ENCODE measurements around the gene SLC1A3.

The SLC1A3 gene

DNA sequence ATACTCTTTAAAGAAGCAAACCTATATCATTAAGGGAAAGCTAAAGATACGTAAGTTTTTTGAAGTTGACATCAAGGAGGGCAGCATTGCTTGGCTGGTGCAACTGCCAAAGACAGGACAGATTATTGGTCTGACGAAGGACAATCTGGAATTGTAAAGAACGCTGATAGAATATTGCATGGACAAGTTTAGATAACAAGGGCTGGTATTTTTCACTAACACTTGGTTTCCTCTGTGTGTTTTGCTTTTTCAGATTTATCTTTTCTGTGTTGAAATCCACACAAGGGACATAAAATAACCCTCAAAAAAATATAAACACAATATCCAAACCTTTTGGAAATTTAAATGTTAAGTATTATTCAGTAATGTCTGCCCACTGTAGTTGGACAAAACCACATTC lies 39.7 kb downstream of the SLC1A3 start:
- TF ChIP-seq SIN3A (IDR thresholded peaks at IDR 0.05; ENCODE audit: borderline replicate concordance, insufficient read depth, low read length) (no peak), TAF1 (IDR thresholded peaks at IDR 0.05; ENCODE audit: borderline replicate concordance, insufficient read depth, low read length) (no peak)

DNA sequence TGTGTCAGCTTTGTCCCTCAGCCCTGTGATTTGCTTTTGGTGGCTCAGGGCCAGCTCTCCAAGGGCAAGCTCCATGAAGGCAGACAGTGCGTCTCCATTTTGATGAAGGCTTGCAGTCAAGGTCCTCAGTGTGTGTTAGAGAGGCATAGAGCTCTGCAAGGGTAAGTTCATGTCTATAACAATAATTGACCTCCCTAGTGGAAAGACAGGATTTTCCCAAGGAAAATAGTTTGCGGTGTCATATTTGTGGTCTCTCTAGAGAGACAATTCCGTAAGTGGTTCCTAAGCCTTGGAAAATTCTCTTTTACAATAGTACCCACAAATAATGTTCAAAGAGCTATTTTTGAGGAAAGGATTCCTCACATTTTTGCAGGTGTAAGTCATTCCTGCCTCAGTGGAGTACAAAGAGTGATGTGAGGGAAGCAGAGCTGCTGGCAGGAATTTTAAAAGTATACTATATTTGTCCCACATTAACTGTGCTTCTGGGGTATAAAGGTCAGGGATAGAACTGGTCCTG lies 40.2 kb downstream of the SLC1A3 start:
- TF ChIP-seq FOXP2 (optimal IDR thresholded peaks at IDR 0.05; ENCODE audit: borderline replicate concordance, extremely low read depth, extremely low read length, insufficient read depth) (no peak), POLR2AphosphoS5 (IDR thresholded peaks at IDR 0.05; ENCODE audit: low read depth, low read length) (no peak), SIN3A (IDR thresholded peaks at IDR 0.05; ENCODE audit: borderline replicate concordance, insufficient read depth, low read length) (no peak), TAF1 (IDR thresholded peaks at IDR 0.05; ENCODE audit: borderline replicate concordance, insufficient read depth, low read length) (no peak)
- TF ChIP-seq, protein P1, sequence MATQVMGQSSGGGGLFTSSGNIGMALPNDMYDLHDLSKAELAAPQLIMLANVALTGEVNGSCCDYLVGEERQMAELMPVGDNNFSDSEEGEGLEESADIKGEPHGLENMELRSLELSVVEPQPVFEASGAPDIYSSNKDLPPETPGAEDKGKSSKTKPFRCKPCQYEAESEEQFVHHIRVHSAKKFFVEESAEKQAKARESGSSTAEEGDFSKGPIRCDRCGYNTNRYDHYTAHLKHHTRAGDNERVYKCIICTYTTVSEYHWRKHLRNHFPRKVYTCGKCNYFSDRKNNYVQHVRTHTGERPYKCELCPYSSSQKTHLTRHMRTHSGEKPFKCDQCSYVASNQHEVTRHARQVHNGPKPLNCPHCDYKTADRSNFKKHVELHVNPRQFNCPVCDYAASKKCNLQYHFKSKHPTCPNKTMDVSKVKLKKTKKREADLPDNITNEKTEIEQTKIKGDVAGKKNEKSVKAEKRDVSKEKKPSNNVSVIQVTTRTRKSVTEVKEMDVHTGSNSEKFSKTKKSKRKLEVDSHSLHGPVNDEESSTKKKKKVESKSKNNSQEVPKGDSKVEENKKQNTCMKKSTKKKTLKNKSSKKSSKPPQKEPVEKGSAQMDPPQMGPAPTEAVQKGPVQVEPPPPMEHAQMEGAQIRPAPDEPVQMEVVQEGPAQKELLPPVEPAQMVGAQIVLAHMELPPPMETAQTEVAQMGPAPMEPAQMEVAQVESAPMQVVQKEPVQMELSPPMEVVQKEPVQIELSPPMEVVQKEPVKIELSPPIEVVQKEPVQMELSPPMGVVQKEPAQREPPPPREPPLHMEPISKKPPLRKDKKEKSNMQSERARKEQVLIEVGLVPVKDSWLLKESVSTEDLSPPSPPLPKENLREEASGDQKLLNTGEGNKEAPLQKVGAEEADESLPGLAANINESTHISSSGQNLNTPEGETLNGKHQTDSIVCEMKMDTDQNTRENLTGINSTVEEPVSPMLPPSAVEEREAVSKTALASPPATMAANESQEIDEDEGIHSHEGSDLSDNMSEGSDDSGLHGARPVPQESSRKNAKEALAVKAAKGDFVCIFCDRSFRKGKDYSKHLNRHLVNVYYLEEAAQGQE (IDR thresholded peaks at IDR 0.05; ENCODE audit: insufficient read depth in 1 of 2, low read depth in 2 of 2, low read length in 2 of 2): no peak

DNA sequence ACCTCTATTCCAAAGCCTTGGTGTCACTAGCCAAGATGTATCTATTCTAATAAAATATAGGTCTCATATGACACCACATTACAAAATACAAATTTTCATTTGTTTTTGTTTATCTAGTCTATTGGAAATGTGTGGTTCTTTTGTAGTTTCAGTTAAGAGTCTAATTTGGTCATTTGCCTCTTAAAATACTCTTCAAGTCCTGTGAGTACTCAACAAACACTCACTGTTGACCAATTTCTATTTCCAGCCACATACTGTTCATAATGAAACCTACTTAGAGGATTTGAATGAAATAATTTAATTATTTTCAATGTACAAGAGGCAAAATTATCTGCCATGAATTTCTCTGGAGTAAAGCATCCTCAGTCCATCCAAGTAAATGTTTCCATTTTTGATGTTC lies 40.6 kb downstream of the SLC1A3 start:
- no peak for TF ChIP-seq FOXP2 (optimal IDR thresholded peaks at IDR 0.05; ENCODE audit: borderline replicate concordance, extremely low read depth, extremely low read length, insufficient read depth)
- TF ChIP-seq TAF1 (IDR thresholded peaks at IDR 0.05; ENCODE audit: borderline replicate concordance, insufficient read depth, low read length): no peak
- TF ChIP-seq SIN3A (IDR thresholded peaks at IDR 0.05; ENCODE audit: borderline replicate concordance, insufficient read depth, low read length): no peak
- TF ChIP-seq, protein P1 (IDR thresholded peaks at IDR 0.05; ENCODE audit: insufficient read depth in 1 of 2, low read depth in 2 of 2, low read length in 2 of 2): no peak
- TF ChIP-seq POLR2AphosphoS5 (IDR thresholded peaks at IDR 0.05; ENCODE audit: low read depth, low read length): no peak

DNA sequence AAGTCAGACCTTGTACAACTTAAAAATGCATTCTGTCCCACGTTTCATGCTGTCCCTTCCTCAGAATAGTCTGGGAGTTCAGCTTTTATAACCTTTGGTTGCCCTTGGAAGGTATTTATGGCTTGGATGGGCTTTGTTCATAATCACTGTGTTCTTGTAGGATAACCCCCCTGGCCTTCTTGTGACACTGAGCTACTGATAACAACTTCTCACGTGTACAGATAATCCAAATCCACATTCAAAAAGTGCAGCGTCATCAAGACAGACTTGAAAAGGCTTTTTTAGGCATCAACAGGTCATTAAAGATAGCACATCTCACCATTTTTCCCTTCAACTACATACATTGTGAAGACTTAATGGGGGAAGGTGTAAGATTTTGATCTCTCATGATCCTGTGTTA lies 42.0 kb downstream of the SLC1A3 start:
- no peak for TF ChIP-seq FOXP2 (optimal IDR thresholded peaks at IDR 0.05; ENCODE audit: borderline replicate concordance, extremely low read depth, extremely low read length, insufficient read depth)
- TF ChIP-seq, protein P1 (IDR thresholded peaks at IDR 0.05; ENCODE audit: insufficient read depth in 1 of 2, low read depth in 2 of 2, low read length in 2 of 2): no peak
- TF ChIP-seq POLR2AphosphoS5 (IDR thresholded peaks at IDR 0.05; ENCODE audit: low read depth, low read length): no peak

DNA sequence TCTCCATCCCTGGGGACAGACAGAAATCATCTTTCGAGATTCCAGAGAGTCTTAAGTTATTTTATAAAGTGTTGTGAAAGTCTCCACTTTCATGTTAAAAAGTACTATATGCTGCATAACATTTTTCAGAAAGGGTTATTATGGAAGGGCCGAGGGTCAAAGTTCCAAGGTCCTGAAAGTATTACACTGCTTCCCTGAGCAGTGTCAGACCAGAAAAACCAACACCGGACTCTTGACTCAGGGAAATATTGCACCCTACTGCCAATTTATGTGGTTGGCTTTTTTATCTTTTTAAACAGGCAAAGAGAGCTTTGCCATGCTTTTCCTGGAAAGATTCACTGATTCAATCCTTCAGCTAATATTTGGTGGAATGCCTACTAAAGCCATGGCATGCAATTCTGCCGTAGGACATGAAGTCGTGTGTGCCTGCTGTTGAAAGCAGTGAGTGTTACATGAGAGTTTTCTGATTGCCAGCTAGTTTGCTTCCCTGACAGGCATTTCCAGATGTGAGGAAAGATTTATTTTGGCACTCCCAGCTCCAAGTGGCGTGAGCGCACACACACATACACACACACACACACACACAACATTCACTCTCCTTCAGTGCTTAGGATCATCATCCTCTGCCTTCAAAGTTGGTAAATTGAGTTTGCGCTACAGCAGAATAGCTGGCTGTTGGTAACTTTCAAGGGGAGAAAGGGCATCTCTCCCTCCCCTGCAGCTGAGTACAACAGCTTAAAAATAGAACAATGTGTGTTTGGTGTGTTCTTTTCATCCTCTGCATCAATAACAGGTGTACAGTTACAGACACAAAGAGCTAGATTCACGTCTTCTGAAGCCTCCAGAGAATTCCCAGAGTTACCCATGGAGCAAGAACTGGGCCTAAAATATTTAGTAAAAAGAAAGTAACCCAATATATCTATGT lies 45.6 kb downstream of the SLC1A3 start:
- TF ChIP-seq SIN3A (IDR thresholded peaks at IDR 0.05; ENCODE audit: borderline replicate concordance, insufficient read depth, low read length) (no peak), TAF1 (IDR thresholded peaks at IDR 0.05; ENCODE audit: borderline replicate concordance, insufficient read depth, low read length) (no peak), FOXP2 (optimal IDR thresholded peaks at IDR 0.05; ENCODE audit: borderline replicate concordance, extremely low read depth, extremely low read length, insufficient read depth) (no peak), POLR2AphosphoS5 (IDR thresholded peaks at IDR 0.05; ENCODE audit: low read depth, low read length) (no peak)

All from PFSK-1 (cell line).